AG10803 (cell line): ENCODE results near the gene EBP.

Source experiments
- DNase-seq: peaks from one replicate; pipeline ENCODE4 v3.0.0; 2010; ENCODE audit warnings: low read depth
- H3K4me3 ChIP-seq: 2 replicates; pipeline ENCODE4 v1.5.1; 2011; ENCODE audit warnings: mild to moderate bottlenecking, low read length, control low read depth
- CTCF ChIP-seq: conservative IDR thresholded peaks from 2 replicates; pipeline ENCODE4 v1.5.1; 2011; ENCODE audit warnings: mild to moderate bottlenecking, low read length, control low read depth, inconsistent platforms

Gene EBP

GRCh38 chrX:48505481-48505880 lies 16.1 kb upstream of the EBP start:
- no peak for DNase-seq
- no peak overlapping the region for H3K4me3 ChIP-seq
- no peak for TF ChIP-seq CTCF

GRCh38 chrX:48507246-48507645 lies 14.4 kb upstream of the EBP start:
- no peak overlapping the region for H3K4me3 ChIP-seq
- no peak for DNase-seq
- no peak for TF ChIP-seq CTCF

GRCh38 chrX:48508400-48509244 lies 13.0 kb upstream of the EBP start, which contains the start of gene PORCN:
PORCN (plus strand) TSS chrX:48508992; CDS start chrX:48509821, 829 bp downstream.
- DNase-seq = peak; percentile 58
- peak within 1 kb of the TSS; percentile 77 for H3K4me3 ChIP-seq
- TF ChIP-seq CTCF = no peak

GRCh38 chrX:48509245-48509590 lies 12.4 kb upstream of the EBP start:
- no peak for TF ChIP-seq CTCF
- H3K4me3 ChIP-seq = peak overlapping the region; percentile 77
- no peak for DNase-seq

- TF ChIP-seq CTCF = no peak
- H3K4me3 ChIP-seq = peak overlapping the region; percentile 77
- no peak for DNase-seq
Observed at GRCh38 chrX:48509619-48510018, 12.0 kb upstream of the EBP start.

GRCh38 chrX:48511560-48511959 lies 10.0 kb upstream of the EBP start:
- peak; percentile 52 for TF ChIP-seq CTCF
- H3K4me3 ChIP-seq = no peak overlapping the region
- DNase-seq = no peak

GRCh38 chrX:48512371-48512935 lies 9.2 kb upstream of the EBP start:
- no peak overlapping the region for H3K4me3 ChIP-seq
- no peak for TF ChIP-seq CTCF
- no peak for DNase-seq
